Panc1 (cell line): ENCODE measurements around the gene CDH10. TPM values are rescaled to one million over a fixed set of nuclear protein-coding genes. Genes with fewer than 3 reads are reported as not detected.

ENCODE experiments used
- ATAC-seq: fragments of 200-7000 bp; cut with Tn5 transposase; 2 replicates; pipeline ENCODE4 v1.9.1; 2020; ENCODE audit warnings: mild to moderate bottlenecking, moderate library complexity
- BruUV-seq: library from RNA; stranded (reverse); fragments of 400-500 nt; replicated peaks from 2 replicates; lab custom pipeline; 2021; lab: Mats Ljungman, UMichigan
- CTCF ChIA-PET: fragments of 300-600 bp; sonication (Branson Sonifier 250); formaldehyde crosslinking; loops from one replicate; lab custom pipeline; 2022; ENCODE audit warnings: antibody characterized with exemption; lab: Charles Lee
- POLR2A ChIA-PET: fragments of 300-600 bp; sonication (Branson Sonifier 250); formaldehyde crosslinking; loops from one replicate; lab custom pipeline; 2022; ENCODE audit warnings: antibody characterized with exemption; lab: Charles Lee
- DNase-seq: peaks from one replicate; pipeline ENCODE4 v3.0.0-alpha.2; 2010; ENCODE audit warnings: low read depth, low spot score
- H3K27ac ChIP-seq: 2 replicates; pipeline ENCODE4 v1.5.1; 2011; ENCODE audit warnings: mild to moderate bottlenecking, low read length, inconsistent platforms
- H3K27me3 ChIP-seq: fragments of 200-500 bp; sonication (Bioruptor generic); 2 replicates; pipeline ENCODE4 v1.6.0; 2014; ENCODE audit warnings: low read length, inconsistent platforms; ENCODE audit not compliant: control insufficient read depth, insufficient read depth
- H3K36me3 ChIP-seq: fragments of 200-500 bp; sonication (Bioruptor generic); 2 replicates; pipeline ENCODE4 v1.5.1; 2014; ENCODE audit warnings: inconsistent platforms, mild to moderate bottlenecking, low read length, moderate library complexity; ENCODE audit not compliant: control insufficient read depth, insufficient read depth
- H3K4me1 ChIP-seq: 2 replicates; pipeline ENCODE4 v1.5.1; 2011; ENCODE audit warnings: inconsistent platforms, mild to moderate bottlenecking, low read length, moderate library complexity; ENCODE audit not compliant: control insufficient read depth, insufficient read depth
- H3K4me3 ChIP-seq, 2 experiments: 2 replicates each; pipeline ENCODE4 v1.5.1; 2011 to 2012; ENCODE audit warnings: low read depth in 2 of 2, low read length in 2 of 2, mild to moderate bottlenecking in 2 of 2, inconsistent platforms in 1 of 2, moderate library complexity in 1 of 2
- H3K9me3 ChIP-seq: fragments of 200-500 bp; sonication (Bioruptor generic); 2 replicates; pipeline ENCODE4 v1.5.1; 2014; ENCODE audit warnings: low read depth, mild to moderate bottlenecking, inconsistent platforms, low read length, moderate library complexity; ENCODE audit not compliant: control insufficient read depth, insufficient read depth
- POLR2AphosphoS5 ChIP-seq: IDR thresholded peaks from 2 replicates; pipeline ENCODE4 v1.6.1; 2012; ENCODE audit warnings: mild to moderate bottlenecking, low read depth, low read length, moderate library complexity
- SIN3A ChIP-seq: IDR thresholded peaks from 2 replicates; pipeline ENCODE4 v1.6.1; 2012; ENCODE audit warnings: low read depth, mild to moderate bottlenecking, low read length, moderate library complexity, borderline replicate concordance; ENCODE audit not compliant: insufficient read depth
- TCF7L2 ChIP-seq: IDR thresholded peaks from 2 replicates; pipeline ENCODE4 v1.6.1; 2011; ENCODE audit warnings: mild to moderate bottlenecking, low read depth, low read length, inconsistent platforms
- in situ Hi-C: cut with HindIII; loops from 2 replicates; pipeline ENCODE4 v1.10.0; 2016; ENCODE audit warnings: low sequenced_read_pairs, low pct_unique_long_range_greater_than_20kb
- intact Hi-C: fragments of 100-400 bp; cut with micrococcal nuclease; formaldehyde crosslinking; loops from one replicate; pipeline ENCODE4 v1.10.0; 2022; ENCODE audit not compliant: unreplicated experiment
- total RNA-seq: library from RNA; stranded (reverse); gene quantifications from one replicate; pipeline ENCODE4 v1.2.1, GENCODE V29; 2021; ENCODE audit not compliant: unreplicated experiment
- TF ChIP-seq, protein P1 (sequence below): fragments of 450-650 bp; IDR thresholded peaks from 2 replicates; pipeline ENCODE4 v1.5.1; 2017; ENCODE audit warnings: mild to moderate bottlenecking
- TF ChIP-seq, protein P2 (sequence below), 2 experiments: IDR thresholded peaks; 2 replicates each; pipeline ENCODE4 v1.6.1; 2011 to 2012; ENCODE audit warnings: low read depth in 2 of 2, control low read depth in 1 of 2, low read length in 1 of 2, mild to moderate bottlenecking in 1 of 2, moderate library complexity in 1 of 2; ENCODE audit not compliant: insufficient read depth in 1 of 2

The CDH10 gene
- total RNA-seq, 1 experiment from 2014 or later = 0.72 TPM

- H3K36me3 ChIP-seq = no peaks in the 10 kb centered on the region; the same call in 1 of the 2 replicates
- H3K27ac ChIP-seq = no peak overlapping the region
- no peak for DNase-seq
- H3K4me3 ChIP-seq = no peak overlapping the region
- TF ChIP-seq SIN3A = no peak
- TF ChIP-seq TCF7L2 = no peak
- TF ChIP-seq, protein P1, sequence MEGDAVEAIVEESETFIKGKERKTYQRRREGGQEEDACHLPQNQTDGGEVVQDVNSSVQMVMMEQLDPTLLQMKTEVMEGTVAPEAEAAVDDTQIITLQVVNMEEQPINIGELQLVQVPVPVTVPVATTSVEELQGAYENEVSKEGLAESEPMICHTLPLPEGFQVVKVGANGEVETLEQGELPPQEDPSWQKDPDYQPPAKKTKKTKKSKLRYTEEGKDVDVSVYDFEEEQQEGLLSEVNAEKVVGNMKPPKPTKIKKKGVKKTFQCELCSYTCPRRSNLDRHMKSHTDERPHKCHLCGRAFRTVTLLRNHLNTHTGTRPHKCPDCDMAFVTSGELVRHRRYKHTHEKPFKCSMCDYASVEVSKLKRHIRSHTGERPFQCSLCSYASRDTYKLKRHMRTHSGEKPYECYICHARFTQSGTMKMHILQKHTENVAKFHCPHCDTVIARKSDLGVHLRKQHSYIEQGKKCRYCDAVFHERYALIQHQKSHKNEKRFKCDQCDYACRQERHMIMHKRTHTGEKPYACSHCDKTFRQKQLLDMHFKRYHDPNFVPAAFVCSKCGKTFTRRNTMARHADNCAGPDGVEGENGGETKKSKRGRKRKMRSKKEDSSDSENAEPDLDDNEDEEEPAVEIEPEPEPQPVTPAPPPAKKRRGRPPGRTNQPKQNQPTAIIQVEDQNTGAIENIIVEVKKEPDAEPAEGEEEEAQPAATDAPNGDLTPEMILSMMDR = no peak
- no peak for TF ChIP-seq POLR2AphosphoS5
- intact Hi-C loops = no loop called here
- in situ Hi-C loops = no loop called here
- ChIA-PET POLR2A (no interaction called here), CTCF (no interaction called here)
- H3K9me3 ChIP-seq = no peaks in the 10 kb centered on the region; the same call in 1 of the 2 replicates
- ATAC-seq = no peak
- H3K4me1 ChIP-seq = no peaks in the 10 kb centered on the region
- no peaks in the 10 kb centered on the region for H3K27me3 ChIP-seq
- no TSS peak for BruUV-seq
Observed at GRCh38 chr5:24535646-24536045, 109.1 kb downstream of the CDH10 start.

GRCh38 chr5:24530906-24531305 lies 113.9 kb downstream of the CDH10 start:
- Histone ChIP-seq H3K27me3 (no peaks in the 10 kb centered on the region), H3K4me3 (no peak overlapping the region), H3K36me3 (no peaks in the 10 kb centered on the region; the same call in 1 of the 2 replicates), H3K9me3 (no peaks in the 10 kb centered on the region), H3K4me1 (no peaks in the 10 kb centered on the region), H3K27ac (no peak overlapping the region)
- ATAC-seq (no peak), DNase-seq (no peak)
- in situ Hi-C loops (no loop called here), intact Hi-C loops (no loop called here)
- POLR2A ChIA-PET = no interaction called here
- no TSS peak for BruUV-seq
- TF ChIP-seq SIN3A (no peak), POLR2AphosphoS5 (no peak), TCF7L2 (no peak)
- TF ChIP-seq, protein P2, sequence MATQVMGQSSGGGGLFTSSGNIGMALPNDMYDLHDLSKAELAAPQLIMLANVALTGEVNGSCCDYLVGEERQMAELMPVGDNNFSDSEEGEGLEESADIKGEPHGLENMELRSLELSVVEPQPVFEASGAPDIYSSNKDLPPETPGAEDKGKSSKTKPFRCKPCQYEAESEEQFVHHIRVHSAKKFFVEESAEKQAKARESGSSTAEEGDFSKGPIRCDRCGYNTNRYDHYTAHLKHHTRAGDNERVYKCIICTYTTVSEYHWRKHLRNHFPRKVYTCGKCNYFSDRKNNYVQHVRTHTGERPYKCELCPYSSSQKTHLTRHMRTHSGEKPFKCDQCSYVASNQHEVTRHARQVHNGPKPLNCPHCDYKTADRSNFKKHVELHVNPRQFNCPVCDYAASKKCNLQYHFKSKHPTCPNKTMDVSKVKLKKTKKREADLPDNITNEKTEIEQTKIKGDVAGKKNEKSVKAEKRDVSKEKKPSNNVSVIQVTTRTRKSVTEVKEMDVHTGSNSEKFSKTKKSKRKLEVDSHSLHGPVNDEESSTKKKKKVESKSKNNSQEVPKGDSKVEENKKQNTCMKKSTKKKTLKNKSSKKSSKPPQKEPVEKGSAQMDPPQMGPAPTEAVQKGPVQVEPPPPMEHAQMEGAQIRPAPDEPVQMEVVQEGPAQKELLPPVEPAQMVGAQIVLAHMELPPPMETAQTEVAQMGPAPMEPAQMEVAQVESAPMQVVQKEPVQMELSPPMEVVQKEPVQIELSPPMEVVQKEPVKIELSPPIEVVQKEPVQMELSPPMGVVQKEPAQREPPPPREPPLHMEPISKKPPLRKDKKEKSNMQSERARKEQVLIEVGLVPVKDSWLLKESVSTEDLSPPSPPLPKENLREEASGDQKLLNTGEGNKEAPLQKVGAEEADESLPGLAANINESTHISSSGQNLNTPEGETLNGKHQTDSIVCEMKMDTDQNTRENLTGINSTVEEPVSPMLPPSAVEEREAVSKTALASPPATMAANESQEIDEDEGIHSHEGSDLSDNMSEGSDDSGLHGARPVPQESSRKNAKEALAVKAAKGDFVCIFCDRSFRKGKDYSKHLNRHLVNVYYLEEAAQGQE (IDR thresholded peaks at IDR 0.05; ENCODE audit: insufficient read depth in 1 of 2, low read depth in 2 of 2, low read length in 1 of 2) = no peak
- TF ChIP-seq, protein P1 = no peak
- CTCF ChIA-PET = no interaction called here
